A673 (cell line): ENCODE data around the gene HGF.

Source experiments
- CTCF ChIP-seq: fragments of 300-800, 200-600 bp; sonication (generic); conservative IDR thresholded peaks from 2 replicates; pipeline ENCODE4 v1.5.1; 2017; ENCODE audit warnings: low read depth, mild to moderate bottlenecking, antibody characterized with exemption, low read length, moderate library complexity, mixed read lengths
- EZH2 ChIP-seq: fragments of 200-600 bp; sonication (generic); IDR thresholded peaks from 2 replicates; pipeline ENCODE4 v1.6.1; 2017; ENCODE audit warnings: borderline replicate concordance, low read depth, mild to moderate bottlenecking, mixed read lengths, antibody characterized with exemption, low read length; ENCODE audit not compliant: poor library complexity, severe bottlenecking

DNA sequence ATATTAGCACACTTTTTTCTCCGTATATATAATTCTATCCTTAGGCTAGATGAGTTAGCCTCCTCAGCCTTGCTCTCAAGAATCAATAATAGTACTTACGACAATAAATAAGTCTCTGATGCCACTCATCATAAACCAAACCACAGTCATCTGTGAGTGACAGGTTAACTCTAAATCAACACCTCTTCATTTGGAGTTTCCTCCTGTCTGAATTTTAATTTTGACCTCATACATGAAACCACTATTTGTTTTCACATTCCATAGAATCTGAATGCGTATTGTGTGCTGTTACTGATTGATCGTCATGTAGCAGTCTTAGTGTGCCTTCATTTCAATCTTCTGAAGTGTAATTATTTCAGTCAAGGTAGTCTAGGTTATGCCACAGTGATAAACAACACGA, 85.8 kb downstream of the HGF start:
- TF ChIP-seq CTCF, result no peak
- no peak for TF ChIP-seq EZH2
